NCI-H2171 treated with DMSO at 0.1 percent for 48 hours (cell line): Measurements from ENCODE around the gene SLC27A6.
"Not testable (repeated sequence)": the region's sequence is repeated elsewhere in the genome, so short reads cannot be mapped to it uniquely, and the experiment has no call there.

ENCODE experiments used
- DNase-seq: peaks from one replicate; lab custom pipeline; 2025; lab: John Stamatoyannopoulos, UW

The SLC27A6 gene

GRCh38 chr5:129001841-129002526 lies 36.7 kb downstream of the SLC27A6 start:
- DNase-seq, result no peak

GRCh38 chr5:129002527-129002842 lies 37.2 kb downstream of the SLC27A6 start:
- no peak for DNase-seq

DNA sequence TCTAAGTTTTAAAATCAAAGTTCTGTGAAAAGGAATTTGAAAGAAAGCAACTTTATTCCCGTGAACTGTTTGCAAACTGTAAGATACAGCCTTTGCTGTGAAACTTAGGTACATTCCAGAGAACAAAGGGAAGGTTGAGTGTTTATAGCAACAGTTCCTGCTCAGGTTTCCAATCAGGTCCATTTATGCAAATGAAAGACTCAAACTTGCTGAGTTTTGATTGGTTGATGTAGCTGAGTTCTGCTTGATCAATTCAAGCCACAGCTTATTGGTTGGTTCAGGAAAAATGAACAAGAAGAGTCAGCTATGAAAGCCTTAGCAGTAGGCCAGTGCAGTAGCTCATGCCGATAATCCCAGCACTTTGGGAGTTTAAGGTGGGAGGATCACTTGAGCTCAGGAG lies 37.9 kb downstream of the SLC27A6 start:
- no peak for DNase-seq

DNA sequence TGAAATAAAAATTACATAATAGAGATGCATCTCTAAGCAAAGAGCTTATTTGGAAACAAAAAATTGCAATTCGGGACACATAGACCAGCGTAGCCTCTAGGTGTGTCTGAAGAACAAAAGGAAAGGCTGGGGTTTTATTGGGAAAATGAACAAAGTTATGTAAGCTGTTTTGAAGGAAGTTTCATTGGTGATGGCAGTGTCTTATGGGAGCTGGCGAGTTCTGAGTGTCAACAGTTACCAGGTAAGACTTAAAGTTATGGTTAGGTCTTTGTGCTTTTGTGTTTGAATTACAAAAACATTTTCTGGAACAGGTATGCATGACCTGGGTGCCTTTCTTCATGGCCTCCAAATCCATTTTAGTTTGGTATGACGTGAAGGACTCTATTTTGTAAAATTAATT lies 48.9 kb downstream of the SLC27A6 start:
- DNase-seq, result no peak

- no peak for DNase-seq
Measured at GRCh38 chr5:129018837-129019236, 53.5 kb downstream of the SLC27A6 start.

- no peak for DNase-seq
Measured at GRCh38 chr5:129019401-129019908, 54.2 kb downstream of the SLC27A6 start.

DNA sequence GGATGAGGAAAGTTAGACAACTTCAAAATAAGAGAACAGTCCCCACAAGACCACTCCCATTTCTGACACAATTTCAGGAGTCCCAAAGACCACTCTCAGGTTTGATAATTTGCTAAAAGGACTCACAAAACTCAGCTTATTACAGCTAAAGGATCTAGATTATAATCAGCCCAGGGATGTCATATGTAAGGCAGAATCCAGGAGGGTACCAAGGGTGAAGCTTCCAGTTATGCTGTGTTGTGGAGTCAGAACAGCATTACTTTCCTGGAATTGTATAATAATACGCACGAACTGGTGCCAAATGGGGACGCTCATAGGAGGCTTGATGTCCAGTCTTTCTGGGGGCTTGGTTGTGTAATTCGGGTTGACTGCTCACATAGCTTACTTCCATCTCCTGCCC lies 55.4 kb downstream of the SLC27A6 start:
- DNase-seq, result no peak

- no peak for DNase-seq
Measured at GRCh38 chr5:129021744-129022143, 56.5 kb downstream of the SLC27A6 start.

DNA sequence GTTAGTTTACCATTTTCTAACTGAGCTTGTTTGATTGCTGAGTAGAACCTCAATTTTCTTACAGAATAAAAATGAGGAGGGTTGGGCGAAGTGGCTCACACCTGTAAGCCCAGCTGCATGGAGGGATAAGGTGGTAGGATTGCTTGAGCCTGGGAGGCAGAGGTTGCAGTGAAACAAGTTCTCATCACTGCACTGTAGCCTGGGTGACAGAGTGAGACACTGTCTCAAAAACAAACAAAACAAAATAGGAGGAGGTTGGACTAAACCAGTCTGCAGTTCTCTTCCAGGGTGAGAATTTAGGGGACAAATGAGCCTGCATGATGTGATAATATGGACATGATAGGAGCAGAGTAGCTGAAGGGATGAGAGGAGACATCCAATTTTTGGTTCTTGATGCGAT lies 57.3 kb downstream of the SLC27A6 start:
- no peak for DNase-seq

DNA sequence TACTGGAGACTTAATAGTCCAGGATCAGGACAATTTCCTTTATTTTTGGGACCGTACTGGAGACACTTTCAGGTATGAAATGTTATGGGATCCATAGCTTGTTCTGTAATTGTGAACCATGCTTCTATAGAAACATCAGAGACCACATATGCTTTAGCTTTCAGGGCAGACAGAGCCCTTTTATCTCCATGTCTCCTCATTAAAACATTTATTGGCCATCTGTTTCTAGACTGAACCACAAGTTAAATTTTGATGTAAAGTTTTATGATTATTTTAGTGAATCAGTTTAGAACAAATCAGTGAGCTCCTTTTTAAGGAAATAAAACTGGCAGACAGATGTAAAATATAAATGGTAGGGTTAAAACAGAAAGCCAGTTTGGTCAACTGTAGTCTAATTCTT lies 62.0 kb downstream of the SLC27A6 start:
- no peak for DNase-seq

DNA sequence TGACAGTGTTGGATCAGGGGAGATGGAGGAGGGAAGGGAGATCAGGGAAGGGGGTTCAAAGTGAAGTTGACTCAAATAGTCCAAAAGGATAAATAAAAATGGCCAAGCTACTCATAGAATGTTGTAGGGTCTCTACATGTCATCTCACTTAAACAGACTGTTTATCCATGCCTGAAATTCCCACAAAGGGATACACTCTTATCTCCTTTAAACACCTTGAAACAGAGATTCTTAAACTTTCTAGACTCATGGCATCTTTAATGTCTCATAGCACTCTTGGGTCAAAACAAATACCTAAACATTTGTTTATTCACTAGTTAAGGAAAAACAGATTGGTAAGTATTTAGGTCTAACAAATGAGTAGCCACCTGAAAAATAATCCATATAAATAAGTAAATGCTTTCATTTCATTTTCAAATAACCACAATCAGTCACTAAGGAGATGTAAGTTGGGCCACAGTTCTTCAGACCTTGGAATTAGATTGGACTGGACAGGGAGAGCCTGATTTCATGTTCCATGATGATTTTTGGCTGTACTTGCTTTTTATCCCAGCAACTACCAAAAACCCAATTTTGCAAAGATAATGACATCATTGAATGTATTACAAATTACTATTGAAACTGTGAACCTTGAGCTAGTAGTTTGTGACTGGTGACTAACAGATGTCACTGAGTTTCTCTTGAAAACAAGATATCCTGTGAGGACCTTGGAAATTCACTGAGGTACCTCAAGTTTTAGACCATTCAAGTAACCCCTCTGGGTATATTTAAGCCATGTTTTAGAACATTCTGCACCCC lies 66.8 kb downstream of the SLC27A6 start:
- no peak for DNase-seq

DNA sequence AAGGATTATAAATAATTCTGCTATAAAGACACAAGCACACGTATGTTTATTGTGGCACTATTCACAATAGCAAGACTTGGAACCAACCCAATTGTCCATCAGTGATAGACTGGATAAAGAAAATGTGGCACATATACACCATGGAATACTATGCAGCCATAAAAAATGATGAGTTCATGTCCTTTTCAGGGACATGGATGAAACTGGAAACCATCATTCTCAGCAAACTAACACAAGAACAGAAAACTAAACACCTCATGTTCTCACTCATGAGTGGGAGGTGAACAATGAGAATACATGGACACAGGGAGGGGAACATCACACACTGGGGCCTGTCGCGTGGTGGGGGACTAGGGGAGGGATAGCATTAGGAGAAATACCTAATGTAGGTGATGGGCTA lies 71.0 kb downstream of the SLC27A6 start:
- DNase-seq, result not testable (repeated sequence)

DNA sequence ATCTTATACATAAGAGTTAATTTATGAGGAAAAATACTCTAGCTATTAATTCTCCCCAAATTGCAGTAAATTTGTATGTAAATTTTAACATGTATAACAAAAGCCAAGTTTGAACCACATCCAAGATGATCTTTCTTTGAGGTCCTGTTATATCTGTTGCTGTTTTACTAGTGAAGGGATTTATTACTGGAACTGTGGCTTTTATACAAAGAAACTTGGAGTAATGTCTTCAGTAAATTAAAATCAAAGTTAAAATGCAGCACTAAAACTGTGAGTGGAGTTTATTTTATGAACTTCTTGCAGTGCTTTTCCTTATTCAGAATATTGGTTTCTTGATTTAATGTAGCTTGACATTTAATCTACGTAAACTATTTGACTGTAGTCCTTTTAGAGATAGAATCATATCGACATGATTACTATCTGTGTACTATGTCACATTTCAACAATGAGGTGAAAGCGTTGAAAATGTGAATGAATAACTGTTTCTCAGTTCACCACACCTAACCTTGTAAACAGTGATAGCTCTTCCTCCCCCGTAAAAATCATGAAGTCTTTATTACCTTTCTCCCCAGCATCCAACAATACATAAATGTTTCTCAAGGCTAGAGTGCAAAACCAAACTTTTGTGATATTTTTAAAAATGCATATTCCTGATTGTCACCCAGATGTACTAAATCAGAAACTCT lies 76.1 kb downstream of the SLC27A6 start:
- DNase-seq, result no peak

- no peak for DNase-seq
Measured at GRCh38 chr5:129042306-129042705, 77.0 kb downstream of the SLC27A6 start.

GRCh38 chr5:129043894-129044293 lies 78.6 kb downstream of the SLC27A6 start:
- no peak for DNase-seq

DNA sequence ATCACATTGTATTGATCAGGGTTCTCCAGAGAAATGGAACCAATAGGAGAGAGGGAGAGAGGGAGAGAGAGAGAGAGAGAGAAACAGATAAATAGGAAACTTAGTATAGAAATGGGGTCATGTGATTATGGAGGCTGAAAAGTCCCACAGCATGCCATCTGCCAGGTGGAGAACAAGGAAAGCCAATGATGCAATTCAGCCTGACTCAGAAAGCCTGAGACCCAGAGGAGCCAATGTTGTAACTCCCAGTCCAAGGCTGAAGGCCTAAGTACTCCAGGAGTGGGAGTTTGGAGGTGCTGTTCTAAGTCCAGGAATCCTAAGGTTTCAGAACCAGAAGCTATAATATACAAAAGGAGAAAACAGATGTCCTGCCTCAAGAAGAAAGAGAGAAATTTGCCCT lies 80.9 kb downstream of the SLC27A6 start:
- no peak for DNase-seq

DNA sequence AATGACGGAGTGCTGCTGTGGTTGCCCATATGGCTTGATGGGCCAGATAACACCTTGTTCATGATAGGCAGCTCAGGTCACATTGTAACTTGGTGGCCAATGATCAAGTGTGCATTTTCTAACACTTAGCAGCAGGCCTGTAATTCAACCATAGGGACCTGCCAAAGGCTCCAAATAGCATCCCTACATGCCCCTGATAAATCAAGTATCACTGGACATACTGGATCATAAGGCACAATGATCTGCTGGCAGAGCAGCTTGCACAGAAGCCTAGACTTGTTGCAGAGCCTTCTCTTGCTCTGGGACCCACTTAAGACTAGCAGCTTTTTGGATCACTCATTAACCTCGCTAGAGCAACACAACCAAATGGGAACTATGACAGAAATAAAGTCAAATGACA lies 83.2 kb downstream of the SLC27A6 start:
- no peak for DNase-seq

DNA sequence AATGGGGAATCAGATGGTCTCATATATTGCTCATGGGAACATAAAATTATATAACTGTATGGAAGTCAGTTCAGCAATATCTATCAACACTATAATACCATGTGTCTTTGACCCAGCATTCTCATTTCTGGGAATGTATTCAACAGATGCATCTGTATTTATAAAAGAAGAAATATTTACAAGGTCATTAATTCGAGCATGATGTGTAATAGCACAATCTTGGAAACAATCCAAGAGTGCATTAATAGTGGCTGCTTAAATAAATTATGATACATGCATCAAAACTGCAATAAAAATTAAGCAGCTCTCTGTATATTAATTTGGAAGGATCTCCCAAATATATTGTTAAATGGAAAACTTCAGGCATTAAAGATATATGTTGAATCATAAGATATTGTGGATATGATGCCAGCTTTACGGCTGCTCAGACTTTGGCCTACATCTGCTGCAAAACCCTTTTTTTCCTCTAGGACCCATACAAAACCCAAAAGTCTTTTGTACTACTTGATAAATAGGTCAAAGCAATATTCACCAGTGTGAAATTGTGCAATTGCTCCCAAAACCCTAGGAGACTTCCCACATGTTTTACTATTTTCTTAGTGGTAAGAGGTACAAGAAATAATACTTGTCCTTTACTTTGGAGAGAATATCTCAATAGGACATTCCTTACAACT lies 84.0 kb downstream of the SLC27A6 start:
- no peak for DNase-seq

DNA sequence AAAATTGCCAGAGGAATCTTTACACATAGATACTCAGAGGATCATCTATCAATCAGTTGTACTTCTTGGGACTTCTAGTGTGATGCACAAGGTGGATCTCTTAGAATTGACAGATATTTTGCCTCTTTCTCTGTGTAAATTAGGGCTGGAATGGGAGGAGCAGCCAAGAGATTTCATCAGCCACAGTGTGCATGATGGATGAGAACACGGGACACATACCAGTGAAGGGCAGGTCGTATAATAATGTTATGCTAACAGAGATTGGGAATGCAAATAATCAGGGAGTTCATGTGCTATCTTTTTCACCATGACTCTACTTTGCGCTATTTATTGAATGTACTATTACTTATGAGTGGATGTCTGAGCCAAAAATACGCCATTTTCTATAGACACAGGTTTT lies 86.0 kb downstream of the SLC27A6 start:
- DNase-seq, result no peak

GRCh38 chr5:129053438-129053837 lies 88.2 kb downstream of the SLC27A6 start:
- DNase-seq, result no peak

DNA sequence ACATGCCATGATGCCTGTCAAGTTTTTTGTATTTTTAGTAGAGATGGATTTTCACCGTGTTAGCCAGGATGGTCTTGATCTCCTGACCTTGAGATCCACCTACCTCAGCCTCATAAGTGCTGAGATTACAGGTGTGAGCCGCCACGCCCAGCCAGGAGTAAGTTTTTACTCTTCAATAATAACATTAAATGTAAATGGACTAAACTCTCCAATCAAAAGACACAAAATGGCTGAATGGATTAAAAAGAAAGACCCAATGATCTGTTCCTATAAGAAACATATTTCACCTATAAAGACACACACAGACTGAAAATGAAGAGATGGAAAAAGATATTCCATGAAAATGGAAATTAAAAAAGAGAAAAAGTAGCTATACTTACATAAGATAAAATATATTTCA lies 92.0 kb downstream of the SLC27A6 start:
- no peak for DNase-seq

- DNase-seq, result no peak
Measured at GRCh38 chr5:129061849-129062248, 96.6 kb downstream of the SLC27A6 start.
